HG03521 (cell line): ENCODE results near the gene LPAR2.
"Not testable (repeated sequence)": the region's sequence is repeated elsewhere in the genome, so short reads cannot be mapped to it uniquely, and the experiment has no call there.

Experiments used
- ATAC-seq: cut with Tn5 transposase; IDR thresholded peaks from one replicate; pipeline ENCODE4 v1.9.1; 2021; ENCODE audit warnings: mild to moderate bottlenecking, moderate library complexity; ENCODE audit not compliant: unreplicated experiment

The LPAR2 gene

DNA sequence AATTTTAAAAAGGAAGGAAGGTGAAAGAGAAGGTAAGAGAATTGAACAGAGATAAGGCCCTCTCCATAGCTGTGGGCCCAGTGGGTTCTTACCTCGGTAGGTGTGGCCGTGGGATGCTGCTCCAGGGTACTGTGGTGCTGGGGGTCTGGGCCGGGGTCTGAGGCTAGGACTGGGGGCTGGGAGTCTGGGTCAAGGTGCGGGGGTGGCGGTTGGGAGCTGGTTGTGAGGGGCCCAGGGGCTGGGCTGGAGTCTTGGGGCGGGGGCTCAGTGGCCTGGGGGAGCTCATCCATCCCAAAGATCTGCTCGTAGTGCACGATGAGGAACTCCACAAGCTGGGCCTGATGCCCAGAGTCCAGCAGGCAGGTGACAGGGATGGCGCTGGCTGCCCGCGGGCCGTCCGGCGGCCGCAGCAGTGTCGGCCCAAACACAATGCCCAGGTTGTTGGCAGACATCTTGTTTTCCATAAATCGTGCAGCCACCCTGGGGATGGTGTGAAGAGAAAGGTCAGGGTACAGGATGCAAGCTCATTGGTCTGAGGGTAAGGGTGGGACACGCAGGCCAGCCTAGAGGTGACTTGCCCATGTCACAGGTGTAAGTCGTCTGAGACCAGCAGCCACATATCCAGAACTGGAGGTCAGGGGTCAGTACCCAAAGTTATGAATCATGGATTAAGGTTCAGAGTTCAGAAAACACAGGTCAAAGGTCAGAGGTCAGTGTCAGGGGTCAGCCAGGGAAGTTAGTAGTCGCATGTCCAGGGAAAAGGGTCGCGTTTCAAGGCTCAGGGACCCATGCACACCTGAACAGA is 5.9 kb upstream of the LPAR2 start:
- ATAC-seq = no peak

DNA sequence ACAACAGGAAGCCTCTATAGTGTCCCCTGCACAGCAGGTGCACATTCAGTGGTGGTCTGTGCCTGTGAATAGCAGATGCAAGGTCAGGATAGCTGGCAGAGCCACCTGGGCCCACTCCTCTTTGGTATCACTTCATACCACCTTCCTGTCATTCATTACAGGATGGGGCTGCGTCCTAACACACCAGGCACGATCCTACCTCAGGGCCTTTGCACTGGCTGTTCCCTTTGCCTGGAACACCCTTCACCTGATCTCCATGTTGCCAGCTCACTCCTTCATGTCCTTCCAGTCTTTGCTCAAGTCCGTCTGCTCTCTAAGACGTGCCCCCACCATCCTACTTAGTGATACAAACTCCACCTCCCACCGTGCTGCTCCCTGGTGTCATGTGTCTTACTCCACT is 4.6 kb upstream of the LPAR2 start:
- ATAC-seq = no peak

DNA sequence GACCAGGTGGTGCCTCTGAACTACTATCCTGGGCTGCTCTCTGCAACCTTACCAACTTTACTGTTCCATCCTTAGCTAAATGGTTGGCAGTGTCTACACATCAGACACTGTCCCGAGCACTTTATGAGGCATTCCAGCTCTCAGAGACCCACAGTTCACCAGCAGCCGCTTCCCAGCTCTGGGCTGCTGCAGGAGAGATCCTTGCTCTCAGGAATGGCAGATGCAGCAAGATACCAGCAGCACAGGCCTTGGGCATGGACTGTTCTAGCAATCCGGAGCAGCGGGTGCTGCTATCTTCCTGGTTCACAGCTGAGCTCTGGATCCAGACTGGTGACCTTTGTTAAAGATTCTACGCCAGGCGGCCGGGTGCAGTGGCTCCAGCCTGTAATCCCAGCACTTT is 3.3 kb upstream of the LPAR2 start:
- ATAC-seq = no peak

DNA sequence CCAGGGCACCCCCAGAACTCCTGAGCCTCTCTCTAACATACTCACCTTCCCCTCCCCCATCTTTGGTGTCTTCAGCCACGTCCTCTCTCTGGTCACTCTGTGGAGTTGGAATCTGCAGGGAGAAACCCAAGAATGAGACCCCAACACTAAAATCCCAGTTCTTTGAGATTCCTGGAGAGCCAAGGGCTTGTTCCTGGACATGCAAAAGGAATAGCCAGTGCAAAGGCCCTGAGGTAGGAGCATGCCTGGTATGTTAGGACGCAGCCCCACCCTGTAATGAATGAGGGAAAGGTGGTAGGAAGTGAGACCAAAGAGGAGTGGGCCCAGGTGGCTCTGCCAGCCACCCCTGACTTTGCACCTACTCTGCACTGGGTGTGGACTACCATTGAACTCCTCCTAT is 2.4 kb upstream of the LPAR2 start:
- ATAC-seq = no peak

DNA sequence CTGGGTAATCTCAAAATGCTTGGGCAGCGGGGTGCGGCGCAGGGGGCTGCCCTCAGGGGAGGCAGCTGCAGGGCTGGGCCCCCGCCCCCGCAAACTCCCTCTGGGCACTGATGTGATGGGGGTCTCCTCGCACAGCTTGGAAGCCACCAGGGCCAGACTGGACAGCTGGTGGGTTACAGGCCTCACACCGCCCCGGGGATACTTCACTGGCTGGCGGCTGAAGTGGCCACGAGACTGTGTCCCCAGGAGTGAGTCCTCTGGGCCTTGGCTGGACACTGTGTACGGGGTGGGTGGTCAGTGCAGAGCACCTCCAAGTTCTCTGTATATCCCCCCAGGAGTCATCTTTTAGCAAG is 2.0 kb upstream of the LPAR2 start:
- ATAC-seq = no peak

- peak; percentile 16 for ATAC-seq
Measured at GRCh38 chr19:19628501-19629134, 598 bp upstream of the LPAR2 start.

DNA sequence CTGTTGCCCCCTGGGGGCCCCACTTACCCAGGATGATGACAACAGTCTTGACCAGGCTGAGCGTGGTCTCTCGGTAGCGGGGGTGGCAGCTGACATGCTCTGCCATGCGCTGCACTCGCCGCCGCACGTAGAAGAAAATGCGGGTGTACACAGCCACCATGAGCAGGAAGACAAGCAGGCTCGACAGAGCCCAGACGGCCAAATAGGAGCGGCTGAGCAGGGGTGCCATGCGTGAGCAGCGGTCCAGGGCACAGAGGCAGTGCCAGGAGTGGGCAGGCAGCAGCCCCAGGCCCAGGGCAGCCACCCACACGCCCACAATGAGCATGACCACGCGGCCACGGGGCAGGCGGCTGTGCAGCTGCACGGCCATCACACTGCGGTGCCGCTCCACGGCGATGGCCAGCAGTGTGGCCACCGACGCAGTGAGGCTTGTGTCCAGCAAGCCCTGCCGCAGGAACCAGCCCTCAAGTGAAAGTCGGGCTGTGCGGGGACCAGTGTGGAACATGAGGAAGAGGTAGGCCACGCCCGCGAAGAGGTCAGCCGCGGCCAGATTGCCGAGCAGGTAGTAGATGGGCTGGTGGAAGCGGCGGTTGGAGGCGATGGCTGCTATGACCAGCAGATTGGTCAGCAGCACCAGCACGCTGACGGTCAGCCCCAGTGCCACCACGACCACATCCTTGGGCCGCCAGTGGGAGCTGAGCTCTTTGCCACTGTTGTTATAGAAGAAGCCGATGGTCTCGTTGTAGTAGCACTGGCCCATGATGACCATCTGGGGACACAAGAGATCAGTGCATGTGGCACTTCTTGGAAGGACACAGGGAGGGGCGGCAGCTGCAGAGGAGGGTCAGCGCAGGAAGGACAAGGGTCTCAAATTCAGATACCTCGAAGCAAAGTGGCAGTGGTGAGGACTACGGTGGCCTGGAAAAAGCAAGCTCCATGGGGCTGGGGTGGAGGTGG is 1.2 kb downstream of the LPAR2 start:
- no peak for ATAC-seq

DNA sequence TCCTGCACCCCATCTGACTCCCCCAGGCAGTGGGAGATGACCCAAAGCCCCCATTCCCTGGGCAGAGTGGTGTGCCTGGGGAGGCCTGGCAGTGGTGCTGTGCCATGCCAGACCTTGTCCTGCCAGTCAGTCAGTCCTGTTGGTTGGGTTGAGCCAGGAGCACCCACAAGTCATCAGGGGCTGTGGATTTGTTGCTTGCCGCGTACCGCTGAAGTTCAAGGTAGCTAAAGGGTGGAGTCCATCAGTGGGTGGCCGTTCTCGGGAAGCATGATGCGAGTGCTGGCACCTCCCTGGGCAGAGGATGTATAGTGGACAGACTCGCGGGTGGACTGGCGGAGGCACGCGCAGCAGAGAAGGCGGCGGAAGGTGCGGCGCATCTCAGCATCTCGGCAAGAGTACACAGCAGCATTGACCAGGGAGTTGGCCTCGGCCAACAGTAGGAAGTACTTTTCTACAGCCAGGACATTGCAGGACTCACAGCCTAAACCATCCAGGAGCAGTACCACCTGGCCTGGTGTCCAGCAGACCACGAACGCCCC is 3.9 kb downstream of the LPAR2 start:
- no peak for ATAC-seq

DNA sequence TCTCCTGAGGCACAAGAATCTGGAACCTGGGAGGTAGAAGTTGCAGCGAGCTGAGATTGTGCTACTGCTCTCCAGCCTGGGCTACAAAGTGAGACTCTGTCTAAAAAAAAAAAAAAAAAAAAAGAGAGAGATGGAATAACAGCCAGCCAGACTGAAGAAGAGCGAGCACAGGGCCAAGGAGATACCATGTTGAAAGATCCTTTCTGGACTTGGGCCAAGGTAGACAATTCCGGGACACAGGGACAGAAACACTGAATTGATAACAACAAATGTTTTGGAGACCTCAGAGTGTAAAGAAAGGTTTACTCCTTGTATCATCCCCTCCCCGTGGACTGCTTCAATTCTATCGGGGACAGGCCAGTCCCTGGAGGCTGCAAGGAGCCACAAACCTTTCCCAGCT is 4.6 kb downstream of the LPAR2 start:
- ATAC-seq = no peak

DNA sequence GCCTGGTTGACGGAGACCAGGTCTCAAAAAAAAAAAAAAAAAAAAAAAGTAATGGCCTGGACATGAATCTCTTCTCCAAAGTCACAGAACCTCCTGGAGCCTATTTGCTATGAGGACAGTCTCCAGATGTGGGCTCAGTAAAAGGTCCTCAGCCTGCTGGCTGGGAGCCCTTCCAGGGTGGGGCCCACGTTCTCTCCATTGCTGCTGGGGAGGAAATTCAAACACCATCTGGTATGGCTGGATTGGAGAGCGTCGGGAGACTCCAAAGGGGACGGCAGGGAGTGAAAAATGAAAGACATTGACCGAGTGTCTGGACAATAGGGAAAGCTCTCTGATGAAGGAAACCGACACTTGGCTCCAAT is 8.2 kb downstream of the LPAR2 start:
- ATAC-seq = no peak

DNA sequence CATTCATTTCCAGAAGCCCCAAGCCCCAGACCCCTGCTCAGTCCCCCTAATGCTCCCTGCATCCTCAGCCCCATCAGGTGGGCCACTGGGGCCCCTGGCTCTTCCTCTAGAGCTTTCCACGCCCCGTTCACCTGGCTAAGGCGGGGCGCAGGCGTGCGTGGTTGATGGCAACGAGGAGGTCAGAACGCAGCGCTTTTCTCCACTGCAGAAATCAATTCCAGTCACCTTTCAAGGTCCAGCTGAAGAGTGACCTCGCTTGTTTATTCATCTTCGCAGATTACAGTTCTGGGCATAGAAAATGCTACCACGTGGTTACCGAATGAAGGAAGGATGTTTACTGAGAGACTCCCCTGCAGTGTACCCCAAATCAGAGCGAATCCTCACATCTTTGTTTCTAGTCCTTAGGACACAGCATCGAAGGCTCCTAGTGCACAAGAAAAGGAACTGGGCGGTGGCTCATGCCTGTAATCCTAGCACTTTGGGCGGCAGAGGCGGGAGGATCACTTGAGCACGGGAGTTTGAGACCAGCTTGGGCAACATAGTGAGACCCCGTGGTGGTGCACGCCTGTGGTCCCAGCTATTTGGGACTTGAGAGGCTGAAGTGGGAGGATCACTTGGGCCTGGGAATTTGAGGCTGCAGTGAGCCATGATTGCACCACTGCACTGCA is 8.7 kb downstream of the LPAR2 start:
- no peak for ATAC-seq

DNA sequence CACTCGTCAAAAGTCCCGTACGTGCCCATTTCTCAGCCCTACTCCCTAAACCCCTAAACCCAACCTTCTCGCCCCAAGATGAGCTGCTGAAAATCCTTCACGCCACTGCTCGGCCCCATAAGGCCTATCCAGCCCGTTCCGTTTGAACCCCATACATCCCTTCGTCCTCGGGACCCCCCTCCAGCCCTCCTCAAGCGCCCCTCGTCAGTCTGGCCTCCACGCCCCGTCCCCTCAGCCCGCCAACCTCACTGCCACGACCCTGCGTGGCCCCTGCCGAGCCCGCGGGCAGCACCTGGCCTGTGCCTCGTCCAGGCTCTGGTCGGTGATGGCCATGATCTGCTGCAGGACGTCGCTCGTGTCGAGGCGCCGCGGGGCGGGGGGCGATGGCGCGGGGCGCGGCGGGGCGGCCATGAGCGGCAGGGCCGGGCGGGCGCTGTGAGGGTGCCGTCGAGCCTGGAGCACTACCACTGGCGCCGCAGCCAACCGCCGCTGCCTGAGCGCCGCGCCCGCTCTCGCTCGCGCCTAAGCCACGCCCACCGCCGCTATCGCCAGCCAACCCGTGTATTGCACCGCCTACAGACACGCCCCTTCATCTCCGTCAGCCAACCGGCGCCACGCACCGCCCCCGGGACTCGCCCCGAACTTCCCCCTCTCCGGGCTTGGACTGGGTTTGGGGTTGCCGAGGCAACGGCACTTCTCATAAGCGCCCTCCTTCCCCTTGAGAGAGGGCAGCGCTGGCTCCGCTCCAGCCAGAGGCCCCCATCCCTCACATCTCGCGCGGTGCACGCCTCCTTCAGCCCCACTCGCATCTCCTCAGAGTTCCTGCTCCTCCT is 9.6 kb downstream of the LPAR2 start, which contains the start of gene PBX4:
PBX4 (minus strand) TSS at position 469 of the 833 bp plus-strand sequence; CDS start at position 411, 58 bp downstream.
- peak; percentile 94 for ATAC-seq

DNA sequence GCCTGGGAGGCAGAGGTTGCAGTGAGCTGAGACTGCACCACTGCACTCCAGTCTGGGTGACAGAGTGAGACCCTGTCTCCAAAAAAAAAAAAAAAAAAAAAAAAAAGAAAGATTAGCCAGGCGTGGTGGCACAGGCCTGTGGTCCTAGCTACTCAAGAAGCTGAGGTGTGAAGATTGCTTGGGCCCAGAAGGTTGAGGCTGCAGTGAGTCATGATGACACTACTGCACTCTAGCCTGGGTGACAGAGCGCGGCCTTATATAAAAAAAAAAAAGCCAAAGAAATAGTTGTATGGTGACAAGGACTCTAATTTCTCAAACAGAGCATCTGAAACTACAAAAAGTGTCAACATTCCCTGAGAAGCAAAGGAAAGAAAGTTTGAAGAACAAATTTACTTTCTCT is 12.9 kb downstream of the LPAR2 start:
- no peak for ATAC-seq

GRCh38 chr19:19613506-19613905 is 14.5 kb downstream of the LPAR2 start:
- ATAC-seq = no peak

- ATAC-seq = no peak
Measured at GRCh38 chr19:19610376-19611202, 17.4 kb downstream of the LPAR2 start.

DNA sequence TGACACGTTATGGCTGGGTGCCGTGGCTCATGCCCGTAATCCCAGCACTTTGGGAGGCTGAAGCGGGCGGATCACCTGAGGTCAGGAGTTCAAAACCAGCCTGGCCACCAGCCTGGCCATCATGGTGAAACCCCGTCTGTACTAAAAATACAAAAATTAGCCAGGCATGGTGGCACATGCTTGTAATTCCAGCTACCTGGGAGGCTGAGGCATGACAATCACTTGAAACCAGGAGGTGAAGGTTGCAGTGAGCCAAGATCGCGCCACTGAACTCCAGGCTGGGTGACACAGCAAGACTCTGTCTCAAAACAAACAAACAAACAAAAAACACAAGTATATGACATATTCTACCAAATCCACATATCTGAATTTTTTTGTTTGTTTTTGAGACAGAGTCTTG is 21.3 kb downstream of the LPAR2 start:
- ATAC-seq = not testable (repeated sequence)

DNA sequence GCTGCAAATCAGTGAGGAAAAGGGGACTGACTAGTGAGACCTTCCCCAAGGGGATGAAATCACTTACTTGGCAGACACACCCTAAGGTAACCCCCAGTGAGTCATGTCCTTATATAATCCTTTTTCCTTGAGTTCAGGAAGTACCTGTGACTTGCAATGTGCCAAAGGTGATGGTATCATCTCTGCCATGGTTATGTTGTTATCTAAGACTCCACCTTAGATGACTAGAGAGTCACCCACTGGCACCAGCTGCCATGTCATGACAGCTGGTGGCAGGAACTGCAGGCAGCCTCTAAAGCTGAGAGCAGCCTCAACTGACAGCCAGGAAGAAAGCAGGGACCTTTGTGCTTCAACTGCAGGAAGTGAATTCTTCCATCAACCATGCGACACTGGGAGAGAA is 22.0 kb downstream of the LPAR2 start:
- ATAC-seq = no peak

- ATAC-seq = no peak
Measured at GRCh38 chr19:19602713-19603324, 25.2 kb downstream of the LPAR2 start.
